Occipital lobe (tissue), 2 donors: ENCODE measurements around the gene TBC1D4. TPM values are rescaled to one million over a fixed set of nuclear protein-coding genes. Genes with fewer than 3 reads are reported as not detected.
A peak's percentile ranks its signal among the peaks of the same experiment; 100 is the strongest.

Experiments
- DNase-seq: peaks from one replicate; lab custom pipeline; 2025; lab: John Stamatoyannopoulos, UW
- total RNA-seq: library from RNA; depleted of rRNA; stranded (reverse); fragments of >200 nt; gene quantifications from one replicate; pipeline ENCODE4 v1.2.3, GENCODE V29; 2014

The TBC1D4 gene, protein sequence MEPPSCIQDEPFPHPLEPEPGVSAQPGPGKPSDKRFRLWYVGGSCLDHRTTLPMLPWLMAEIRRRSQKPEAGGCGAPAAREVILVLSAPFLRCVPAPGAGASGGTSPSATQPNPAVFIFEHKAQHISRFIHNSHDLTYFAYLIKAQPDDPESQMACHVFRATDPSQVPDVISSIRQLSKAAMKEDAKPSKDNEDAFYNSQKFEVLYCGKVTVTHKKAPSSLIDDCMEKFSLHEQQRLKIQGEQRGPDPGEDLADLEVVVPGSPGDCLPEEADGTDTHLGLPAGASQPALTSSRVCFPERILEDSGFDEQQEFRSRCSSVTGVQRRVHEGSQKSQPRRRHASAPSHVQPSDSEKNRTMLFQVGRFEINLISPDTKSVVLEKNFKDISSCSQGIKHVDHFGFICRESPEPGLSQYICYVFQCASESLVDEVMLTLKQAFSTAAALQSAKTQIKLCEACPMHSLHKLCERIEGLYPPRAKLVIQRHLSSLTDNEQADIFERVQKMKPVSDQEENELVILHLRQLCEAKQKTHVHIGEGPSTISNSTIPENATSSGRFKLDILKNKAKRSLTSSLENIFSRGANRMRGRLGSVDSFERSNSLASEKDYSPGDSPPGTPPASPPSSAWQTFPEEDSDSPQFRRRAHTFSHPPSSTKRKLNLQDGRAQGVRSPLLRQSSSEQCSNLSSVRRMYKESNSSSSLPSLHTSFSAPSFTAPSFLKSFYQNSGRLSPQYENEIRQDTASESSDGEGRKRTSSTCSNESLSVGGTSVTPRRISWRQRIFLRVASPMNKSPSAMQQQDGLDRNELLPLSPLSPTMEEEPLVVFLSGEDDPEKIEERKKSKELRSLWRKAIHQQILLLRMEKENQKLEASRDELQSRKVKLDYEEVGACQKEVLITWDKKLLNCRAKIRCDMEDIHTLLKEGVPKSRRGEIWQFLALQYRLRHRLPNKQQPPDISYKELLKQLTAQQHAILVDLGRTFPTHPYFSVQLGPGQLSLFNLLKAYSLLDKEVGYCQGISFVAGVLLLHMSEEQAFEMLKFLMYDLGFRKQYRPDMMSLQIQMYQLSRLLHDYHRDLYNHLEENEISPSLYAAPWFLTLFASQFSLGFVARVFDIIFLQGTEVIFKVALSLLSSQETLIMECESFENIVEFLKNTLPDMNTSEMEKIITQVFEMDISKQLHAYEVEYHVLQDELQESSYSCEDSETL (N-terminal part only)
- total RNA-seq: 17.6 TPM

DNA sequence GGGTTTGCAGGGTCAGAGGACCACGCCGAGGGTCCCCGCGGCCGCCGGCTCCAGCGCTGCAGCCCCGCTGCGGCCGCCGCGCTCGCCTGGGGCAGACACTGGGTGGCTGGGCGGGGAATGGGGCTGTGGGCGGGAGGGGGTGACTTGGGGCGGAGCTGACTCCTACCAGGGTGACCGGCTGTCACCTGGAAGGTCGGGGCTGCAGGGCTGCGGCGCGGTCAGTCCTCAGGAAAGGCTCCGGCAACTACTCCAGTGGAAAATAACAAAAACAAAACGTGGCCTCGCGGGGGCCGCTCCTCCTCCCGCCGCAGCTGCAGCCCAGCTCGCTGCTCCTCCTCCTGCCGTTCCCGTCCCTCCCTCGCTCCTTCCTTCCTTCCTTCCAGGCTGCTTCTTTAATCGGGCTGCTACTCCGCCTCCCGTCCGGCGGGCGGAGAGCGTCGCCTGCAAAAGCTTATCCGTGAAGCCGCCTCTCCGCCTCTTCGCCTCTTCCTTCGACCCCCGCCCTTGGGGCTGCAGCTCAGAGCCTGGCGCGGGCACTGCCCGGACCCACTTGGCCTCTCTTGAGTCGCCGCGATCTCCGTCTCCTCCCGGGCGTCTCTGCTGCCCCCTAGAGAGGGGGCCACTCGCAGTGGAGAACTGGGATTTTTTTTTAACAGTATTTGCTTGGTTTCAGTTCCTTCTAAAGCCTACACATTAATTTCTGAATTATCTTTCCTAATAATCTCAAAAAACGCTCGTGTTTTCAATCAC is at the start of gene TBC1D4:
Gene TBC1D4 (minus strand): TSS at position 100 of the 750 bp plus-strand sequence. CDS start 402 bp downstream, outside the sequence.
- peak; percentile 71 for DNase-seq

DNA sequence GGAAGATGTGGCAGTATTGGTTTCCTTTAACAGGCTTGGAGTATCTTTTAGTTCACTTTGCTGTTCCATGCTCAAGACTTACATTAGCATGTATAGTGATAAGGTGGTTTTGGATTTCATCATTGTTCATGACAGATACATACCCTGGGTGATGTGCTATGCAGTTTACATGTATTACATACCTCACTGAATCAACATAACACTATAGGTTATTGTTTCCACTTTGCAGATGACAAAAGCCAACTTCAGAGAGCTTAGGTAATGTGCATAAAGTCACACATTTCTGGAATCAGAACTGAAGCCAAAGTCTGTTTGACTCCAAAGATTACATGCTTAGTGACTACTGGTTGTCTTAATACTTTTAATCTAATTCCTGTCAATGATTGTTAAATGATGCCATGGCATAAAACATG is 48.6 kb upstream of the TBC1D4 start:
- DNase-seq: no peak

DNA sequence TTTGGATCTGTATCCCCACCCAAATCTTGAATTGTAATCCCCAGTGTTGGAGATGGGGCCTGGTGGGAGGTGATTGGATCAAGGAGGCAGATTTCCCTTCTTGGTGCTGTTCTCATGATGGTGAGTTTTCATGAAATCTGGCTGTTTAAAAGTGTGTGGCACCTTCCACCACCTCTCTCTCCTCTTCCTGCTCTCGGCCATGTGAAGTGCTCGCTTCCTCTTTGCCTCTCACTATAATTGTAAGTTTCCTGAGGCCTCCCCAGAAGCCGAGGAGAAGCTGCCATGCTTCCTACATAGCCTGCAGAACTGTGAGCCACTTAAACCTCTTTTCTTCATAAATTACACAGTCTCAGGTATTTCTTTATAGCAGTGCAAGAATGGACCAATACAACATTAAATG is 40.0 kb upstream of the TBC1D4 start:
- DNase-seq: no peak

DNA sequence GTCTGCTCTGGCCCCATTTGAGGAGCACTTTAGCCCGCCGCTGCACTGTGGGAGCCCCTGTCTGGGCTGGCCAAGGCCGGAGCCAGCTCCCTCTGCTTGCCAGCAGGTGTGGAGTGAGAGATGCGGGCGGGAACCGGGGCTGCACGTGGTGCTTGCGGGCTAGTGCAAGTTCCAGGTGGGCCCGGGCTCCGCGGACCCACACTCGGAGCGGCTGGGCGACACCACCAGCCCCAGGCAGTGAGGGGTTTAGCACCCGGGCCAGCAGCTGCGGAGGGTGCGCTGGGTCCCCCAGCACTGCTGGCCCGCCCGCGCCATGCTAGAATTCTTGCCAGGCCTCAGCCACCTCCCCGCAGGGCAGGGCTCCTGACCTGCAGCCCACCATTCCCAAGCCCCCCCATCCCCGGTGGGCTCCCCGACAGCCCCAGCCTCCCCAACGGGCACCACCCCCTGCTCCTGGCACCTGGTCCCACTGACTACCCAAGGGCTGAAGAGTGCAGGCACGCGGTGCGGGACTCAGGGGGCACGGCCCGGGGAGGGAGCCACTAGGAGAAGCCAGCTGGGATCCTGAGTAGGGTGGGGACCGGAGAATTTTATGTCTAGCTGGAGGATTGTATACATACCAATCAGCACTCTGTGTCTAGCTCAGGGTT is 36.6 kb upstream of the TBC1D4 start:
- no peak for DNase-seq

DNA sequence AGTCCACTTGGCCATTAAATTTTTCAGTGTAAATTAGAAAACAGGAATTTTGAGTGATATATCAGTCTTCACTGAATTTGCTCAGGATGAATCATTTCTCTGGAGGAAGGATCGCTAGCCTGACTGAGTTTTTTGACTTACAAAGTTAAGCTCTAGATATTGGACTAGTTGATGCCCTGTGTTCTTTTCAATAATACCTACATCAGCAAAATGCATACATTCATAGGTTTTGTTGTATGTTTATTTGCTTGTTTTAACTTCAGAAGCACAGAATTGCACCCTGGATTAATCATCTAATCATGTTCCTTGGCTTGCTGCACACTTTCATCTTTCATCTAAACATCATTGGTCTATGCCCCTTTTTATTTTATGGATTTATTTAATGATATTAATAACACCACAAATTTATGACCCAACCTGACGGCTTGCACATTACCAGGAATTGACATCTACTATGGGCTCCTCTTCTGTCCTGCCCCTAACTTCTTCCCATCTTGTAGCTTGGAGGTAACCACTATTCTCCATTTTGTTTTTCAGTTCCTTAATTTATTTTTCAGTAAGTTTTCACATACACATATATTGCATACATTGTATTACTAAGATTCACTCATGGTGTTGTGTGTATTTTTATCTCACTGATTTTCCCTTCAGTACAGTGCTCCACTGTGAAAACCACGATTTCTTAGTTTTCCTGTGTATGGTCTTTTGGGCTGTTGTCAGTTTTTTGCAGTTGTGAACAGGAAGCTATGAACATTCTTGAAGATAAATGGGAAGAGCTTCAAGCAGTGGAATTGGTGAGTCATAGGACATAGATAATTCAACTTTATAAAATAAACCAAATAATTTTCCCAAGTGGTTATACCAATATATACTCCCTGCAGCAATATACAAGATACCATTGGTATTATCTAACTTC is 32.4 kb upstream of the TBC1D4 start:
- DNase-seq: no peak

DNA sequence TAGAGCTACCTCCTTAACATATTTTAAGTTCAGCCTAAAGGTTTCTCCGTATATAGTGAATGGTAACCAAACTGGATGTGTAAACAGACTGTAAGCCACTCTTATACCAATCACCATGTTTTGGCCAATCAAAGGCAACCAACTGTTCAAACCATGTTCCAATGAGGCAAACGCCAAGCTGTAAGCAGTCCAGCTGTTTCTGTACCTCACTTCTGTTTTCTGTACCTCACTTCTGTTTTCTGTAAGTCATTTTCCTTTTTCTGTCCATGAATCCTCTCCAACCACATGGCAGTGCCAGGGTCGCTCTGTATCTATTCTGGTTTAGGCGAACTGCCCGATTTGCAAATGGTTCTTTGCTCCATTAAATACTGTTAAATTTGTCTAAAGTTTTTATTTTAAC is 31.3 kb upstream of the TBC1D4 start:
- no peak for DNase-seq

DNA sequence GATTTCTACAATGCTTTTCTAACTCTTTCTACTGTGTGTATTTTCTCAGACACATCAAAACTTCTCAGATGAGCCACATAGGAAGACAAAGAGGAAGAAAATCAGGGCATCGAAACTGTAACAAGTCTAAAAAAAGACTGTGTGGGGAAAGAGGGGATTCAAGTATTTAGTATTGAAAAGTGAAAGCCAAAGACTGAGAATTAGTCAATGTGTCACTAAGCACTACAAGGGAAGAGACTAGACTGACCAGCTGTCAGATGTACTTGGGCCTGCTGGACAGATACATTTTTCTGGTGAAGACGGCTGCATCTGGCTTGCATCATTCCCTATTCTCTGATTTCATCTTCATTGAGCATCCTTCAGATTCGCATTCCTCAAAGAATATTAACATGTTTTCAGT is 30.3 kb upstream of the TBC1D4 start:
- DNase-seq: no peak

DNA sequence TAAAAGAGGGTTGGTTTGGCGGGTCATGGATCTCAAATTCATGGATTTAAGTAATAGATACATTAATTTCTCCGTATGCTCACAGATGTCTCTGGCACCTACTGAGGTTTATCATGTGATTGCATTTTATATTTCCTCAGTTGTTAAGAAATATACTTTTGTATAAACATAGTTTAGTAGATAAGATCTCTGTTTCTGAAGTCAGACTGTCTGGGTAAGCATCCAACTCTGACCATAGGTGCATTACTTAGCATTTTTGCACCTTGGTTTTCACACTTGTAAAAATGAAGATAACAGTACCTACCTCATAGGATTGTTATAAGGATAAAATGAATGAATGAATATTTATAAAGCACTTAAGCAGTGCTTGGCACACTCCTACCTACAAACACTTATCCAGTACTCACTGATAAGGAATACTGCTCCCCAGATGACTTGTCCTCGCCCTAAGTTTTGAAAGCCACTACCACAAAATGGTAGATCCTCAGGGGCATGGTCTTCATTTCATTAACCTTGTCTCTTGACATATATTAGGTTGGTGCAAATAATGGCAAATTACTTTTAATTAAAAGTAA is 29.2 kb upstream of the TBC1D4 start:
- DNase-seq: no peak

DNA sequence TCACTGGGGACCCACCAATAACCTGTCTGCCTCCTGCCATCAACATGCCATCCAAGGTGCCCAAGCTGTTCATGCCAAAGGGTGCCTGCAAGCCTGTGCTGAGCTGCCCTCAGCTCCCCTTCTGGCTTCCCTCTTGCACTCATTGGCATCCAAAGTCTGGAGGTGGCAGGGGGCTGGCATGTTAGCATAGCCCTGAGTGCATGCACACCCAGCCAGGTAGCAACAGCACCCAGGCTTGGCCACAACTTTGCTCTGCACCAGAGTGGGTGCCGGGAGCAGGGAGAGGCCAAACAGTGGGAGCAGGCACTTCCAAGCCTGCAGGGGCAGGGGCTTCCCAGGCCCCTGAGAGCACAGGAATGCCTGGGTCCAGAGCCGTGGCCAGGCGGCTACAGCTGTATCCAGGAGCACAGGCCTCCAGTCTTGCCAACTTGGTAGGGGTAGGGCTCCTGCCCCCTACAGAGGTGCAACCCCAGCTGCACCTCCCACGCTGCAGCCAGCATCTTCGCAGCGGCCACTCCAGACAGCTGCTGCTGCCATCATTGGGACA is 26.1 kb upstream of the TBC1D4 start:
- no peak for DNase-seq

DNA sequence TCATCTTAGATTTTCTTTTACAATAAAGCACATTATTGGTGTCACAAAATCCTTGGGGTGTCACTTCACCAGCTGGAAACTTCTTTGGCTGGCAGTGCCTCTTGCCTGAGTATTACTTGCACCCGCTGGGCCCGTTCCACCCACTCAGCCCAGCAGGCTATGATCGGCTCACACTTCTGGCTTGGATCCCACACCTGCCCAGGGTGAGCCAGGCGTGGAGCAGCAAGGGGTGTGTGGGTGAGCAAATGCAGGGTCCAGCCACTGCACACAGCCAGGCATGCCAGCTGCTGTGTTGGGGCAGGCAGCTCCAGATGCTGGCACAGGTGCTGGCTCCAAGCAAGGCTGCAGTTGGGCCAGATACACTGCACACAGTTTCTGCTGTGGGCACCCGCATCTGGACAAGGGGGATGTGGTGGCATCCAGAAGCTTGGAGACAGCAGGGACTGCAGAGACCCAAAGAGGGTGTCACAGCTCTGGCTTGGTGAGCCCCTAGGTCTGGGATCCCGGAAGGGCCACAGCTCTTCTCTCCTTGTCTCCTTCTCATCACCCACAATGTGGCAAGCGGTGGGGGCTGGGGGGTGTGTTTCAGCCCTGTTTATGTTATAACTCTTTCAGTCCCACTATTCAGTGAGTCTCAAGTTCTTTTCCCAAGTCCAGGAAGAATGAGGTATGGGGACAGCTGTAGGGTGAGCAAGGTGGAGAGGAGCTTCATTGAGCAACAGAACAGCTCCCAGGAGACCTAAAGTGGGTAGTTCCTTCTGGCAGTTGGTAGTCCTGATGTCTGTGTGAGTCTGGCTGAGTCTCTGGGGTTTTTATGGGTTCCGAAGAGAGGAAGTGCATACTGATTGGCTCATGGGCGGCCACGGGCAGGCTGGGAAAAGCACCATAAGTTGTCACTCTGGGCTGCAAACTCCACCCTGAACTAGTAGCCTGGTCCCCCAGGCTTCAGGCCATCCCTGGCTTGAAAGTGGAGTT is 25.3 kb upstream of the TBC1D4 start:
- DNase-seq: no peak

DNA sequence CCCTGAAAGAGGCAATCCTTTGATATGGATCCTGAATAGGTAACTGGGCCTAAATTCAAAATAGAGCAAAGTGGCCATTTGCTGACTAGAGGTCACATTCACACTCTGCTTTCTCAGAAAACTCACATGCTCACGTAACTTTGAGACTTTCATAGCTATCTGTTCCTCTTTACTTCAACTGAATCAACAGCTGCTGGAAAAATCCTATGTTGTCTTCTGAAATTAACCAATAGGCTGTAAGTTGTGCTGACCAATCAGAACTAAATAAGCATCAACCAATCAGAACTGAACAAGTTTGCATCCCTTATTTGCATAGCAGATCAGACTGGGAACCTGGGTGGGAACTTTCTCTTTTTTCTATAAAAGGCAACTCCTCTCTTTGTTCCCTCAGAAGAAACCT is 24.0 kb upstream of the TBC1D4 start:
- DNase-seq: no peak

DNA sequence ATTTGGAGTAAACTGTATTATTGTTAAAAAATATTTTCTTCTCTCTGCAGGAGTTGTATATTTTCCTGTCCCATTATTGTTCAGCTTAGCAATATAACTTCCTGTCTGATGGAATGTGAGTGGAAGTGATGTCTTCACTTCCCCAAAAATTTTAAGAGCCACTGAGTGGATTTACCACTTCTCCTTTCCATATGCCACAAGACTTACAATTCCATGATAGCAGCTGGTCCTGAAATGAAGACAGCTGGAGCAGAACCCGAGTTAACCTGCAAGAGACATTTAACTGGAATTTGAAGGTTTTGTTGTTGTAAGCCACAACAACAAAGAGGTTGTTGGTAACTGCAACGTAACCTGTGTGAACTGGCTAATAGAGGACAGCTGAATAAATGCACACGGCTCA is 23.4 kb upstream of the TBC1D4 start:
- DNase-seq: no peak

DNA sequence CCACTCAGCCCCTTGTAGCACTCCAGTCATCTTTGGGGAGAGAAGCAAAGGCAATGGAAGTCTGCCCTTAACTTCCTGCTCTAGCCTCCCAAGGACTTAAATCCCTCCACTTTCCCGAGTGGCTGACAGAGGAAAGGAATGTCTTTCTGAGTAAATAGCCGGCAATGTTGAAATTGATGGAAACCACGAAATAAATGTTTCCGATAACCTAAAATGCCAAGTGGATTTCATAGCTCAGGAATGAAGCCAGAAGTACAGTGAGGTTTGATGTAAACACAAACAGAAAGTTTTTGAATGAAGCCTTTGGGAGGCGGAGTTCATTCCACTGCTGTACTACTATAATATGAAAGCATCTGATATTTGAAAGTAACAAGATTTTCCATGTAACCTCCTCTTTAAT is 14.0 kb upstream of the TBC1D4 start:
- no peak for DNase-seq

DNA sequence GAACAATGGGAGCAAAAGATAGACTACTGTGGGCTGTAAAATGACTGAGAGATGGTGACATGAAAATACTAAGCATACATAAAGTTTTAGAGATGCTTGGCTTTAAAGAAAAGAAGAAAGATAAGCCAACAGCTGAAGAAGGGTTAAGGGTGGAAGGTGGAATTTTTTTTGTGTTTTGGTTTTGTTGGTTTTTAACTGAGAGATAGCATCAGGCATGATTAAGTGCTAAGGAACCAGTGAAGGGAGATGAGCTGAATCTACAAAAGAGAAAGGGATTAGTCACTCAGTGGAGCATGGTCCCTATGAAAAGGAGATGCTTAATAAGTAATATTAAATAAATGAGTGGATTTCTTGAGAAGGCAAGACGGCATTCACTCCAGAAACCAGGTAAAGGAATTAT is 12.5 kb upstream of the TBC1D4 start:
- DNase-seq: no peak

DNA sequence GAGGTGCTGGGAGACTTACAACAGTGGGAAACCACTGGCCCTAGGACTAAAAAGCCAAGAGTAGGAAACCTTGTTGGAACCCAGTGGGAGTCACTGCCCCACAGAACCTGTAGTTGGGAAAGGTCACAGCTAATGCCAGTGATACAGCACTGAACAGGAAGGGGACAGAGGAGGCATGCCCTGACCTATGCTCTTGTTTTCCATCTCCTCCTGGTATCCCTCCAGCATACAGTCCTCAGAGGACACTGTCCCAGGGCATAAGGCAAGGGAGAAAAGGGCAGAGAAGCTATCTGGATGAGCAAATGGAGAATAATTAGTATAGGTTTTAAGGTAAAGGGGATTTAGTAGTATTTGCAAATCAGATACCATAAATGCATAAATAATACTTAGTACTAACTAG is 11.2 kb upstream of the TBC1D4 start:
- DNase-seq: no peak

DNA sequence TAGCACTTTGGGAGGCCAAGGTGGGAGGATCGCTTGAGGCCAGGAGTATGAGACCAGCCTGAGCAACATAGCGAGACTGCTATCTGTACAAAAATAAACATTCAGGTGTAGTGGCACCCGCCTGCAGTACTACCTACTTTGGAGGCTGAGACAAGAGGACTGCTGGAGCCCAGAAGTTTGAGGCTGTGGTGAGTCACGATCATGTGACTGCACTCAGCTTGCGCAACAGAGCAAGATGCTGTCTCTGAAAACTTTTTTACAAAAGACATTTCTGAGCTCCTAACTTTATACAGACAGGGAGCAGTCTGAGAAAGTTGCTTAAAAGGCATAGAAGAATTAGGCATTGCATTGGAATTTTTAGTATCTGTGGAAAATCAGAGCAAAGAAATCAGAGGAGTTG is 10.4 kb upstream of the TBC1D4 start:
- no peak for DNase-seq

DNA sequence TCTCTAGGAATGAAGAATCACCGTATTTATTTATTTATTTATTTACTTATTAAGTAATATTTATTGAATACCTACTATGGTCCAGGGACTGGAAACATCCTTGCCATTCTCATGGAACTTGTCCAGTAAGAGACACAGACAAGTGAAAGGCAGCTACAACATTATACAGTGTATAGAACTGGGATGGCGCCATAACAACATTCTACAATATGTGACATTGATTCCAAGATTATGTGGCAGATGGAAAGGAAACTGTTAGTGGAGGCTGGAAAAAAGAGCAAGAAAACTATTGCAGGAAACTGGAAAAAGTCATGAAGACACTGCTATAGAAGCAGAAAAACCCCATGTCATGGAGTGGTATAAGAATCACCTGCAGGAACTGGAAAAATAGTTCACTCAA is 9.4 kb upstream of the TBC1D4 start:
- no peak for DNase-seq
